HCT116 (cell line): ENCODE results near the gene SLC10A7. TPM values are rescaled to one million over a fixed set of nuclear protein-coding genes. Genes with fewer than 3 reads are reported as not detected.

ENCODE experiments used
- ATAC-seq: fragments of 200-7000 bp; cut with Tn5 transposase; 2 replicates; pipeline ENCODE4 v1.9.1; 2020; ENCODE audit warnings: mild to moderate bottlenecking, moderate library complexity
- BruUV-seq: library from RNA; stranded (reverse); fragments of 400-500 nt; replicated peaks from 2 replicates; lab custom pipeline; 2021; lab: Mats Ljungman, UMichigan
- CTCF ChIA-PET: fragments of 300-600 bp; sonication (Branson Sonifier 250); formaldehyde crosslinking; loops from one replicate; lab custom pipeline; 2021; ENCODE audit warnings: antibody characterized with exemption; lab: Charles Lee
- POLR2A ChIA-PET: fragments of 300-600, 350-600 bp; sonication (Branson Sonifier 250); formaldehyde crosslinking; loops from one replicate; lab custom pipeline; 2021; ENCODE audit warnings: antibody characterized with exemption; lab: Charles Lee
- RAD21 ChIA-PET, 2 experiments: fragments of 300-600 bp; sonication (Branson Sonifier 250); formaldehyde crosslinking; loops; one replicate each; lab custom pipeline; 2023; ENCODE audit warnings: low total read pairs in 2 of 2; ENCODE audit not compliant: uncharacterized antibody in 2 of 2, unreplicated experiment in 2 of 2, low non-redundant PET in 1 of 2; lab: Charles Lee
- DNase-seq: peaks from one replicate; pipeline ENCODE4 v3.0.0-alpha.2; 2010; ENCODE audit warnings: low read depth, low spot score
- H2AFZ ChIP-seq: fragments of 200-600 bp; shearing (Covaris generic), sonication (generic); 2 replicates; pipeline ENCODE4 v1.6.1; 2017; ENCODE audit warnings: low read depth, mixed run types, mixed read lengths, antibody characterized with exemption, low read length; ENCODE audit not compliant: poor library complexity, severe bottlenecking
- H3K27ac ChIP-seq: 2 replicates; pipeline ENCODE4 v1.5.1; 2012; ENCODE audit warnings: low read depth, low read length
- H3K27me3 ChIP-seq: fragments of 200-600 bp; sonication (generic); 2 replicates; pipeline ENCODE4 v1.6.1; 2016; ENCODE audit warnings: mixed run types, low read length, mixed read lengths; ENCODE audit not compliant: insufficient read depth
- H3K36me3 ChIP-seq, 2 experiments: fragments of 200-500 bp in 1 of 2; fragments of 200-600 bp in 1 of 2; sonication (Bioruptor generic) in 1 of 2; sonication (generic) in 1 of 2; 2 replicates each; pipeline versions ENCODE4 v1.5.1 to v1.6.1; 2014 to 2016; ENCODE audit warnings: low read length in 2 of 2, inconsistent platforms in 1 of 2, mixed read lengths in 1 of 2, mixed run types in 1 of 2; ENCODE audit not compliant: insufficient read depth in 2 of 2, control insufficient read depth in 1 of 2
- H3K4me1 ChIP-seq, 2 experiments: fragments of 200-600 bp in 1 of 2; sonication (generic) in 1 of 2; 2 replicates each; pipeline versions ENCODE4 v1.5.1 to v1.6.1; 2012 to 2017; ENCODE audit warnings: low read length in 2 of 2, inconsistent platforms in 1 of 2, mild to moderate bottlenecking in 1 of 2, mixed read lengths in 1 of 2, mixed run types in 1 of 2, moderate library complexity in 1 of 2; ENCODE audit not compliant: insufficient read depth in 2 of 2, control insufficient read depth in 1 of 2
- H3K4me2 ChIP-seq: fragments of 200-600 bp; sonication (generic); 2 replicates; pipeline ENCODE4 v1.6.1; 2017; ENCODE audit warnings: mixed run types, low read length, mixed read lengths
- H3K4me3 ChIP-seq, 2 experiments: fragments of 200-600 bp in 1 of 2; sonication (generic) in 1 of 2; replicated peaks in 1 of 2; 2 replicates each; pipeline ENCODE4 v1.5.1; 2011 to 2016; ENCODE audit warnings: low read length in 2 of 2, control low read depth in 1 of 2, low read depth in 1 of 2, mild to moderate bottlenecking in 1 of 2, mixed read lengths in 1 of 2, mixed run types in 1 of 2
- H3K79me2 ChIP-seq: fragments of 200-600 bp; sonication (generic); 2 replicates; pipeline ENCODE4 v1.6.1; 2017; ENCODE audit warnings: mild to moderate bottlenecking, mixed run types, low read length, moderate library complexity, mixed read lengths; ENCODE audit not compliant: insufficient read depth
- H3K9ac ChIP-seq: fragments of 200-600 bp; sonication (generic); 2 replicates; pipeline ENCODE4 v1.6.1; 2016; ENCODE audit warnings: low read length, mixed read lengths
- H3K9me2 ChIP-seq: fragments of 200-600 bp; sonication (generic), shearing (Covaris generic); 2 replicates; pipeline ENCODE4 v1.6.1; 2017; ENCODE audit warnings: mixed run types, mild to moderate bottlenecking, moderate library complexity; ENCODE audit not compliant: insufficient read depth
- H3K9me3 ChIP-seq, 2 experiments: fragments of 200-500 bp in 1 of 2; fragments of 200-600 bp in 1 of 2; sonication (Bioruptor generic) in 1 of 2; sonication (generic) in 1 of 2; 2 replicates each; pipeline ENCODE4 v1.6.1; 2014 to 2017; ENCODE audit warnings: low read length in 2 of 2, mixed read lengths in 2 of 2, inconsistent platforms in 1 of 2, low read depth in 1 of 2, mild to moderate bottlenecking in 1 of 2, mixed run types in 1 of 2, moderate library complexity in 1 of 2; ENCODE audit not compliant: control insufficient read depth in 1 of 2, insufficient read depth in 1 of 2
- H4K20me1 ChIP-seq: fragments of 200-600 bp; sonication (generic), shearing (Covaris generic); 2 replicates; pipeline ENCODE4 v1.6.1; 2017; ENCODE audit warnings: mixed run types, mild to moderate bottlenecking, moderate library complexity; ENCODE audit not compliant: insufficient read depth
- EGR1 ChIP-seq: IDR thresholded peaks from 2 replicates; pipeline ENCODE4 v1.6.1; 2012; ENCODE audit warnings: low read depth
- POLR2AphosphoS5 ChIP-seq: IDR thresholded peaks from 2 replicates; pipeline ENCODE4 v1.6.1; 2011; ENCODE audit warnings: mild to moderate bottlenecking, low read depth, low read length, moderate library complexity
- RAD21 ChIP-seq: IDR thresholded peaks from 2 replicates; pipeline ENCODE4 v1.6.1; 2012; ENCODE audit warnings: low read depth, mild to moderate bottlenecking
- SIN3A ChIP-seq: IDR thresholded peaks from 2 replicates; pipeline ENCODE4 v1.6.1; 2012; ENCODE audit warnings: low read depth
- TCF7L2 ChIP-seq: IDR thresholded peaks from 2 replicates; pipeline ENCODE4 v1.7.0; 2011; ENCODE audit warnings: borderline replicate concordance, inconsistent platforms; ENCODE audit not compliant: insufficient read depth, insufficient read length; ENCODE audit errors: extremely low read depth
- ZFX ChIP-seq: fragments of 450-650 bp; IDR thresholded peaks from 2 replicates; pipeline ENCODE4 v1.6.1; 2017
- intact Hi-C: fragments of 100-400 bp; cut with micrococcal nuclease; formaldehyde crosslinking; loops from 2 replicates; pipeline ENCODE4 v1.10.0; 2022
- total RNA-seq: library from RNA; stranded (reverse); gene quantifications from one replicate; pipeline ENCODE4 v1.2.1, GENCODE V29; 2021; ENCODE audit not compliant: unreplicated experiment
- TF ChIP-seq, protein P1 (sequence below): IDR thresholded peaks from 2 replicates; pipeline ENCODE4 v1.6.1; 2012; ENCODE audit warnings: low read depth

SLC10A7 gene
- total RNA-seq, 1 experiment from 2014 or later, result 5.5 TPM

DNA sequence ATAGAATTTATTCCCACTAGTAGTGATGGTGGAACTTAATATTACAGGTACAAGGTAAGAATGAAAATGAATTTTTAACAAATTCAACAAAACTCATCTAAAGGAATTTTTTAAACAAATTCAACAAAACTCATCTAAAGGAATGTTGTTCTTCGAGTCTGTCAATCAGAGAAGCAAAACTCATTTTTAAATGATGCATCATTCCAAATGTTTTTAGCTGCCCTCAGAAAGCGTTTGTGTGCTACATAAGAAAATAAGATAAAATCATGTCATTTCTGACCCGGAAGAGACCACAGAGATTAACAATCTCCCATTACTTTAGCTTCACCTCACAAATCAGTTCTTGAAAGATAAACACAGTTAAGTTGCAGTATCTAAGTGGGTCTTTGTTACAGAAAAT is 178.0 kb downstream of the SLC10A7 start:
- ChIA-PET POLR2A (no interaction called here), RAD21 (interaction anchor here in 1 of 2 experiments (1.2 kb wide), 1 partner anchor 753 kb away, joined by 3 read pairs; no protein-coding TSS in a partner anchor), CTCF (interaction anchor here (0.7 to 3.5 kb wide), 4 partner anchors 14 to 753 kb away, joined by 3 to 29 read pairs (median 12); no protein-coding TSS in a partner anchor)
- TF ChIP-seq RAD21 (no peak), EGR1 (no peak), POLR2AphosphoS5 (no peak)
- no peak overlapping the region for H3K4me2 ChIP-seq
- H3K4me1 ChIP-seq, result no peaks in the 10 kb centered on the region
- no peaks in the 10 kb centered on the region for H3K9me2 ChIP-seq
- ATAC-seq (no peak), DNase-seq (no peak)
- H3K9me3 ChIP-seq, result no peaks in the 10 kb centered on the region
- H3K4me3 ChIP-seq, result no peak overlapping the region
- intact Hi-C loops, result loop anchor here (2.0 to 10.0 kb wide), 4 partner anchors 179 to 1251 kb away; partner anchors contain the start of gene SLC10A7
- no peak overlapping the region for H3K9ac ChIP-seq
- H3K36me3 ChIP-seq, result no peaks in the 10 kb centered on the region
- BruUV-seq, result no TSS peak
- H3K79me2 ChIP-seq, result no peaks in the 10 kb centered on the region
- H4K20me1 ChIP-seq, result no peaks in the 10 kb centered on the region
- H2AFZ ChIP-seq, result no peak overlapping the region
- H3K27ac ChIP-seq, result no peak overlapping the region
- H3K27me3 ChIP-seq, result no peaks in the 10 kb centered on the region

DNA sequence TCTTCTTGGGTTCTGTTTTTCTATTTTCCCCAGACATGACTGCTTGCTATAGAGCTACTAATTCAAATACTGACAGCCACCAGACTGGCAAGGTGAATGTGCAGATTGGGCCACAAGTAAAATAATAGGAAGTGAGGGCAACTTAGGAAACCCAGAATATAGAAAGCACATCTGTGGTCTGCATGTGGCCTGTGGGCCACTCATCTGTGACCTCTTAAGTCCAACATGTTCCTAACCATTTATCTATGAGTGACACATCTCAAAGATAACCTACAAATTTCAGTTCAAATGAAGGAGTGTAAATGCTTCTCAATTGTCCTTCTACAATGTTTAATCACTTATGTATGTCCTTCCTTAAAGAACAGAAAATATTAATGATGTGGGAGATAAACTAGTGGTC is 178.5 kb downstream of the SLC10A7 start:
- no peak for DNase-seq
- H4K20me1 ChIP-seq, result no peaks in the 10 kb centered on the region
- CTCF ChIA-PET, result interaction anchor here (0.9 to 3.5 kb wide), 5 partner anchors 562 to 754 kb away, joined by 3 to 29 read pairs (median 7); no protein-coding TSS in a partner anchor
- BruUV-seq, result no TSS peak
- H3K9me3 ChIP-seq, result no peaks in the 10 kb centered on the region
- H3K4me3 ChIP-seq, result no peak overlapping the region
- H3K4me1 ChIP-seq, result no peaks in the 10 kb centered on the region
- no peak overlapping the region for H3K4me2 ChIP-seq
- intact Hi-C loops, result loop anchor here (2.0 to 10.0 kb wide), 4 partner anchors 179 to 1252 kb away; partner anchors contain the start of gene SLC10A7
- H2AFZ ChIP-seq, result no peak overlapping the region
- no peaks in the 10 kb centered on the region for H3K27me3 ChIP-seq
- no peaks in the 10 kb centered on the region for H3K36me3 ChIP-seq
- RAD21 ChIA-PET, result interaction anchor here in 1 of 2 experiments (1.2 kb wide), 1 partner anchor 754 kb away, joined by 3 read pairs; no protein-coding TSS in a partner anchor
- H3K27ac ChIP-seq, result no peak overlapping the region
- no peaks in the 10 kb centered on the region for H3K79me2 ChIP-seq
- no peak overlapping the region for H3K9ac ChIP-seq
- TF ChIP-seq, protein P1, sequence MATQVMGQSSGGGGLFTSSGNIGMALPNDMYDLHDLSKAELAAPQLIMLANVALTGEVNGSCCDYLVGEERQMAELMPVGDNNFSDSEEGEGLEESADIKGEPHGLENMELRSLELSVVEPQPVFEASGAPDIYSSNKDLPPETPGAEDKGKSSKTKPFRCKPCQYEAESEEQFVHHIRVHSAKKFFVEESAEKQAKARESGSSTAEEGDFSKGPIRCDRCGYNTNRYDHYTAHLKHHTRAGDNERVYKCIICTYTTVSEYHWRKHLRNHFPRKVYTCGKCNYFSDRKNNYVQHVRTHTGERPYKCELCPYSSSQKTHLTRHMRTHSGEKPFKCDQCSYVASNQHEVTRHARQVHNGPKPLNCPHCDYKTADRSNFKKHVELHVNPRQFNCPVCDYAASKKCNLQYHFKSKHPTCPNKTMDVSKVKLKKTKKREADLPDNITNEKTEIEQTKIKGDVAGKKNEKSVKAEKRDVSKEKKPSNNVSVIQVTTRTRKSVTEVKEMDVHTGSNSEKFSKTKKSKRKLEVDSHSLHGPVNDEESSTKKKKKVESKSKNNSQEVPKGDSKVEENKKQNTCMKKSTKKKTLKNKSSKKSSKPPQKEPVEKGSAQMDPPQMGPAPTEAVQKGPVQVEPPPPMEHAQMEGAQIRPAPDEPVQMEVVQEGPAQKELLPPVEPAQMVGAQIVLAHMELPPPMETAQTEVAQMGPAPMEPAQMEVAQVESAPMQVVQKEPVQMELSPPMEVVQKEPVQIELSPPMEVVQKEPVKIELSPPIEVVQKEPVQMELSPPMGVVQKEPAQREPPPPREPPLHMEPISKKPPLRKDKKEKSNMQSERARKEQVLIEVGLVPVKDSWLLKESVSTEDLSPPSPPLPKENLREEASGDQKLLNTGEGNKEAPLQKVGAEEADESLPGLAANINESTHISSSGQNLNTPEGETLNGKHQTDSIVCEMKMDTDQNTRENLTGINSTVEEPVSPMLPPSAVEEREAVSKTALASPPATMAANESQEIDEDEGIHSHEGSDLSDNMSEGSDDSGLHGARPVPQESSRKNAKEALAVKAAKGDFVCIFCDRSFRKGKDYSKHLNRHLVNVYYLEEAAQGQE, result no peak
- TF ChIP-seq ZFX (no peak), SIN3A (no peak), TCF7L2 (no peak), POLR2AphosphoS5 (no peak)
- no peaks in the 10 kb centered on the region for H3K9me2 ChIP-seq
- ATAC-seq, result no peak
- POLR2A ChIA-PET, result no interaction called here
